A673 (cell line): ENCODE results near the gene CAMSAP3.

Experiments used
- CTCF ChIP-seq: fragments of 300-800, 200-600 bp; sonication (generic); conservative IDR thresholded peaks from 2 replicates; pipeline ENCODE4 v1.5.1; 2017; ENCODE audit warnings: low read depth, mild to moderate bottlenecking, antibody characterized with exemption, low read length, moderate library complexity, mixed read lengths
- EZH2 ChIP-seq: fragments of 200-600 bp; sonication (generic); IDR thresholded peaks from 2 replicates; pipeline ENCODE4 v1.6.1; 2017; ENCODE audit warnings: borderline replicate concordance, low read depth, mild to moderate bottlenecking, mixed read lengths, antibody characterized with exemption, low read length; ENCODE audit not compliant: poor library complexity, severe bottlenecking

- no peak for TF ChIP-seq CTCF
- no peak for TF ChIP-seq EZH2
Observed at GRCh38 chr19:7654401-7654800, 58.7 kb downstream of the CAMSAP3 start.
